Memory B cell (primary cell): ENCODE measurements around the gene G0S2.

ENCODE experiments used
- ATAC-seq: fragments of 150-1000 bp; cut with Tn5 transposase; 2 replicates; pipeline ENCODE4 v1.10.0; 2021; ENCODE audit warnings: low read depth, mild to moderate bottlenecking, moderate library complexity
- DNase-seq, 2 donors: peaks; one replicate each; pipeline ENCODE4 v3.0.0; 2022; ENCODE audit warnings: low spot score in 2 of 2
- H3K27ac Mint-ChIP-seq: one replicate; pipeline ENCODE4 v1.8.0; 2022; ENCODE audit warnings: mild to moderate bottlenecking, moderate library complexity, mixed read lengths
- H3K27me3 Mint-ChIP-seq: one replicate; pipeline ENCODE4 v1.8.0; 2022; ENCODE audit warnings: mixed read lengths
- H3K36me3 Mint-ChIP-seq: one replicate; pipeline ENCODE4 v1.8.0; 2022; ENCODE audit warnings: mild to moderate bottlenecking, mixed read lengths
- H3K4me1 Mint-ChIP-seq: one replicate; pipeline ENCODE4 v1.8.0; 2022; ENCODE audit warnings: mixed read lengths
- H3K4me3 Mint-ChIP-seq: one replicate; pipeline ENCODE4 v1.8.0; 2022; ENCODE audit warnings: mild to moderate bottlenecking, moderate library complexity, mixed read lengths
- H3K9me3 Mint-ChIP-seq: one replicate; pipeline ENCODE4 v1.8.0; 2022; ENCODE audit warnings: mixed read lengths

The G0S2 gene

DNA sequence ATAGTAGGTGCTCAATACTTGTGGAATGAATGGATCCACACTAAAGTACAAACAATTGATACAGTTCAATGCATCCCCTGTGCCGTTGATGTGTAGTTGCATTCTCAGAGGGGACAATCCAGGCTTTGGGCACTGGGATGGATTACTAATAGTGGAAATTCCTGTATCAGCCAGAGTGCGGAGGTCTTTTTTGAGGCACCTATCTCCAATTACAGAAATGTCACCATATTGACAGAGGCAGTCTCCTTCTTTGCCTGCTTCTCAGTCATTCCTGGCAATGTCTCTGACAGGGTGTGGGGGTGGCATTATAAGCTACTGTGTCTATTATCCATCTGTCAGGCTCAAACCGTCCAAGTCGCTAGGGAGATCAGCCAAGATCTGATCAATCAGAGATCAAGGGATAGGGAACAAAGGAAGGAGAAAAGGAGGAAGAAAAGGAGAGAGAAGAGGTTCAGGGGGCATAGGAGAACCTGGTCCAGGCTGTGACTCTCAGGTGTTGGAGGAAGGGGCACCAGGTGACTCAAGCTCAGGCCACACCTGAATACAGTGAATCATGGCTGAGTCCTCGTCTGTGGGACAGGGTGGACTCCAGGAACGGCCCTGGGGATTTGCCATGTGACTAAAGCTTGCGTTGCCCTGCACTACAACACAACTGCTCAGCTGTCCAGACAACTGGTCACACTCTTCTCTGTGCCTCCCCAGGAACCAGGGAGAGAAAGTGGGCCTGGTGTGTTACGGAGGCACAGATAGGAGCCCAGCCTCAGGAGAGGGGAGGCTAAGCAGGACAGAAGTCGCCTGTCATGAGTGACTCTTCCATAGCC lies 19.6 kb upstream of the G0S2 start:
- peaks cover 11% of the 10 kb centered on the region for H3K4me1 Mint-ChIP-seq
- no peak overlapping the region for H3K4me3 Mint-ChIP-seq
- no peaks in the 10 kb centered on the region for H3K9me3 Mint-ChIP-seq
- no peaks in the 10 kb centered on the region for H3K36me3 Mint-ChIP-seq
- DNase-seq = no peak
- H3K27ac Mint-ChIP-seq = no peak overlapping the region
- peaks cover 2% of the 10 kb centered on the region for H3K27me3 Mint-ChIP-seq
- ATAC-seq = no peak

DNA sequence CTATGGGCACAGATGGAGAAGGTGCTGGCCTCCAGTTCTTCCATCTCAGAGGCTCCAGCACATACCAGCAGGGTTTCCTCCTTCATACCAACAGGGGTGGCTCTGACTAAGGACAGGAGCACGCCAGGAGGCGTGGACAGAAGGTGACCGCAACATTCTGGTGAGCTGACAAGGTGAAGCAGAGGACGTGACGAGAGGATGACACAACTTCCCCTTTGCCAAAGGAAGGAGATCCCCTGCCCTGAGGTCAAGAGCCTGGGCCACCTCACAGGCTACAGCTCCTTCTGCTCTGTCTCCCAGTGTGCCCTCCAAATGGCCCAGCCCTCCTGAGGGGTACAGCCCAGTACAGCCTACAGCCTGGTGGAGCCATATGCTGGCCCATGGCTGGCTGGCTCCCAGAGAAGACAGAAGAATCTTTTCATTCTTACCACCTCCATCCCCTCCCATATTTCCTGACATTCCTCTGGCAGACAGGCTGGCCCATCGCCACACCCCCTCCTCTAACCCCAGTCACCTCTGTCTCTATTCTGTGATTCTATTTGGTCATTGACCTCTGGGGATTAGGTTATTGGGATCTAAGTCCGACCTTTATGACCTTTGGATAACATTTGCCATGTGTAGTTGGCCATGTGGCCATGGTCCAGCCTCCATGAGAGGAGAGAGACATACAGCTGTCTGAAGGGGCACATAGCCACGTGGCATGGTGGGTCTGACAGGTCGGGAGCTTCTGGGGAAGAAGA lies 17.9 kb upstream of the G0S2 start:
- peaks cover 2% of the 10 kb centered on the region for H3K27me3 Mint-ChIP-seq
- no peak for DNase-seq
- H3K4me3 Mint-ChIP-seq = no peak overlapping the region
- H3K36me3 Mint-ChIP-seq = no peaks in the 10 kb centered on the region
- H3K27ac Mint-ChIP-seq = no peak overlapping the region
- H3K9me3 Mint-ChIP-seq = no peaks in the 10 kb centered on the region
- peak; percentile 64 for ATAC-seq
- H3K4me1 Mint-ChIP-seq = peaks cover 11% of the 10 kb centered on the region

GRCh38 chr1:209657918-209658317 lies 17.3 kb upstream of the G0S2 start:
- ATAC-seq (no peak), DNase-seq (no peak)
- Mint-ChIP-seq H3K4me3 (no peak overlapping the region), H3K27ac (no peak overlapping the region), H3K27me3 (peaks cover 2% of the 10 kb centered on the region), H3K9me3 (no peaks in the 10 kb centered on the region), H3K4me1 (peaks cover 11% of the 10 kb centered on the region), H3K36me3 (no peaks in the 10 kb centered on the region)

GRCh38 chr1:209659909-209660308 lies 15.3 kb upstream of the G0S2 start:
- Mint-ChIP-seq H3K4me1 (peaks cover 11% of the 10 kb centered on the region), H3K27me3 (peaks cover 2% of the 10 kb centered on the region), H3K9me3 (no peaks in the 10 kb centered on the region), H3K27ac (peak overlapping the region; percentile 58), H3K4me3 (no peak overlapping the region), H3K36me3 (no peaks in the 10 kb centered on the region)
- DNase-seq (no peak), ATAC-seq (peak; percentile 14)

- no peak for DNase-seq
- no peak for ATAC-seq
- peaks cover 2% of the 10 kb centered on the region for H3K27me3 Mint-ChIP-seq
- H3K4me3 Mint-ChIP-seq = no peak overlapping the region
- H3K4me1 Mint-ChIP-seq = peaks cover 11% of the 10 kb centered on the region
- H3K36me3 Mint-ChIP-seq = no peaks in the 10 kb centered on the region
- no peak overlapping the region for H3K27ac Mint-ChIP-seq
- H3K9me3 Mint-ChIP-seq = no peaks in the 10 kb centered on the region
These were observed 14.1 kb upstream of the G0S2 start for GRCh38 chr1:209661071-209661470.

DNA sequence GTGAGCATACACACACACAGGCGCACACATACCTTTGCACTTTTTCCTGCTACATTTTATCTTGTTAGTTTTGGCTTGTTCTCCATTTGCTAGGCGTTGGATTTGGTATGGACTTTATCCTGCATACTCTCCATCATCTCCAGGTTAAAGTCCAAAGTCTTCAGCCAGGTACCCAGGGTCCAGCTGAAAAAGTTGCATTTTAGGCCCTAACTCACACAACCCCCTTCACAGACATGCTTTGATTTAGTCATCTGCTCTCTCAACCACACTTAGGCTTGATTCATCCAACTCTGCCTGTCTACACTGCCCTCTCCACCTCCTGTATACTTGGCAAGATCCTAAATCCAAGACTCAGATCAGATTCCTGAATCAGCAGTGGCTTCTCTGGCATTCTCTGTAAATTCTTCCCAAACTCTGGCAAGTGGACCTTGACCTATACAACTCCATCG lies 12.3 kb upstream of the G0S2 start:
- H3K36me3 Mint-ChIP-seq = no peaks in the 10 kb centered on the region
- no peak overlapping the region for H3K4me3 Mint-ChIP-seq
- no peaks in the 10 kb centered on the region for H3K27me3 Mint-ChIP-seq
- H3K27ac Mint-ChIP-seq = no peak overlapping the region
- H3K9me3 Mint-ChIP-seq = no peaks in the 10 kb centered on the region
- H3K4me1 Mint-ChIP-seq = peaks cover 7% of the 10 kb centered on the region
- ATAC-seq (no peak), DNase-seq (no peak)

GRCh38 chr1:209667103-209667502 lies 8.1 kb upstream of the G0S2 start:
- Mint-ChIP-seq H3K27me3 (no peaks in the 10 kb centered on the region), H3K9me3 (no peaks in the 10 kb centered on the region), H3K4me1 (no peaks in the 10 kb centered on the region), H3K27ac (no peak overlapping the region), H3K36me3 (no peaks in the 10 kb centered on the region), H3K4me3 (no peak overlapping the region)
- ATAC-seq (no peak), DNase-seq (no peak)

GRCh38 chr1:209667708-209668107 lies 7.5 kb upstream of the G0S2 start:
- Mint-ChIP-seq H3K36me3 (no peaks in the 10 kb centered on the region), H3K4me3 (no peak overlapping the region), H3K9me3 (no peaks in the 10 kb centered on the region), H3K4me1 (peaks cover under 1% of the 10 kb centered on the region), H3K27ac (no peak overlapping the region), H3K27me3 (no peaks in the 10 kb centered on the region)
- DNase-seq (no peak), ATAC-seq (no peak)

DNA sequence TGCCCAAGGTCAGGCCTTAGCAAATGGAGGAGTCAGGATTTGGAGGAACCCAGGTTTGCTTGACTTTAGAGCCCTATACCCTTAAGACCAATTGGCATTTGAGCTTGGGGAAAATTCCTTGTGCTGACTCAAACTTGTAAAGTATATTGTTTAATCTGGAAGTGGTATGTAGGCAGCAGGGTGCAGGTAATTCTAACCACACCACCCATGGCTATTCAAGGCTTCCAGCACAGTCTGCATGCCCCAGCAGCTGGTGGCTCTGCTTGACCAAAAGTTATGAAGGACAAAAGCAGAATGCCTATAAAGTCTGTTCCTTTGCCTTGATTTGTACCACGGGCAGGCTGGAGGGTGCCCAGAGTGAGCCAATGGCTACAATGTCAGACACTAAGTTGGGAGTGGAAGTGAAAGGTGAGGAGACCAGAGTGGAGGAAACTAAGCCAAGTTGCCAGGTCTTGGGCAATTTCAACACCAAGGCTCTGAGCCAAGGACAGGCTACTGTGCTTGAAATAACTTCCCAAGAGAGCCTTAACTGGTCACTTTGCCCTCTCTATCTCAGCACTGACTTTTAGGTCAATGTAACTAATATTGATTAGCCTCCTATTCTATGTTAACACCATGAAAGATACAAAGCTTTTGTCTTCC lies 4.7 kb upstream of the G0S2 start:
- DNase-seq (no peak), ATAC-seq (no peak)
- Mint-ChIP-seq H3K4me3 (no peak overlapping the region), H3K36me3 (no peaks in the 10 kb centered on the region), H3K27me3 (peaks cover 3% of the 10 kb centered on the region), H3K4me1 (peaks cover 18% of the 10 kb centered on the region), H3K9me3 (no peaks in the 10 kb centered on the region), H3K27ac (peak overlapping the region; percentile 93)

- Mint-ChIP-seq H3K36me3 (no peaks in the 10 kb centered on the region), H3K4me3 (no peak overlapping the region), H3K4me1 (peaks cover 23% of the 10 kb centered on the region), H3K27me3 (peaks cover 18% of the 10 kb centered on the region), H3K27ac (peak overlapping the region; percentile 93), H3K9me3 (no peaks in the 10 kb centered on the region)
- DNase-seq (peak; percentile 38 to 56), ATAC-seq (peak; percentile 90)
These were observed 2.2 kb upstream of the G0S2 start for GRCh38 chr1:209672705-209673630.

DNA sequence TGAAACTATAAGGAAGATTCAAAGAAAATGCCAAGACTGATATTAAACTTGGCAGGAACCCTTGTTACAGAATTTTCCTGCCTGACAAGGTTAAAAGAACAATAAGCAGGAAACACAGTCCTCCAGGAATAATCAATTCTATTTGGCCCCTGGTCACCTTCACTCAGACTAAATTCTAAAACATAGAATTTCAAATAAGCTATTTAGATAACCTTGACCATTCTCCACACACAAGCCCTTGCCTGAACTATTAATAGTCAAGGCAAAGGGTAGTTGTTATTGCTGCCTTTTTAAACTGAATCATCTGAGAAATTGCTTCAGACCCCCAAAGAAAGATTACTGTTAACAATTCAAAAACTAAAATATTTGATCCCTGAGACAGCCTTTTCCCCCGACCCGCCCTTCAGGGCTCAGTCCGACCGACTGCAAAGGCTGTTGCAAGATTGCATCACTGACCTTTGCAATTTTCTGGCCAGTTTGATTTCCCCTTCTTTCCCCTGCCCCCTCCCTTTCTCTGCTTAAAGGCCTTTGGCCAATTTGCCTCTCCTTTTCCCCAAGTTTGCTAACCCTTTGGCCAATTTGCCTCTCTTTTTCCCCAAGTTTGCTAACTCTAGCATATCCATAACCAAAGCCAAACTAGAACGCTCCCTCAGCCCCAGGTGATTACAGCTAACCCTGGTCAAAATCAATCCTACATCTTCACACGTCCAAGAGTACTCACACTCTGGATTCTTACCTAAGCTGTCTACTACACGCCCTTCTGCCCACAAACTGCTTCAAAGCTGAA lies 1.4 kb upstream of the G0S2 start:
- Mint-ChIP-seq H3K27ac (peak overlapping the region; percentile 93), H3K4me1 (peaks cover 23% of the 10 kb centered on the region), H3K9me3 (no peaks in the 10 kb centered on the region), H3K36me3 (no peaks in the 10 kb centered on the region), H3K27me3 (peaks cover 23% of the 10 kb centered on the region), H3K4me3 (no peak overlapping the region)
- no peak for DNase-seq
- ATAC-seq = no peak

DNA sequence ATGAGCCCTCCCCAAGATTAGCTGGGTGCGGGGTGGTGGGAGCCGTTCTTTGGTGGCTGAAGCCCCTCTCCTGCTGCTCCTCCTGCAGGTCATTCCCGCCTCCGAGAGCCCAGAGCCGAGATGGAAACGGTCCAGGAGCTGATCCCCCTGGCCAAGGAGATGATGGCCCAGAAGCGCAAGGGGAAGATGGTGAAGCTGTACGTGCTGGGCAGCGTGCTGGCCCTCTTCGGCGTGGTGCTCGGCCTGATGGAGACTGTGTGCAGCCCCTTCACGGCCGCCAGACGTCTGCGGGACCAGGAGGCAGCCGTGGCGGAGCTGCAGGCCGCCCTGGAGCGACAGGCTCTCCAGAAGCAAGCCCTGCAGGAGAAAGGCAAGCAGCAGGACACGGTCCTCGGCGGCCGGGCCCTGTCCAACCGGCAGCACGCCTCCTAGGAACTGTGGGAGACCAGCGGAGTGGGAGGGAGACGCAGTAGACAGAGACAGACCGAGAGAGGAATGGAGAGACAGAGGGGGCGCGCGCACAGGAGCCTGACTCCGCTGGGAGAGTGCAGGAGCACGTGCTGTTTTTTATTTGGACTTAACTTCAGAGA lies 448 bp downstream of the G0S2 start:
- H3K27me3 Mint-ChIP-seq = peaks cover 31% of the 10 kb centered on the region
- H3K4me1 Mint-ChIP-seq = peaks cover 23% of the 10 kb centered on the region
- ATAC-seq (no peak), DNase-seq (no peak)
- no peaks in the 10 kb centered on the region for H3K36me3 Mint-ChIP-seq
- peak overlapping the region; percentile 70 for H3K4me3 Mint-ChIP-seq
- peak overlapping the region; percentile 93 for H3K27ac Mint-ChIP-seq
- H3K9me3 Mint-ChIP-seq = no peaks in the 10 kb centered on the region
